ENCODE measurements around the gene KCNT1.
"Not testable (repeated sequence)": the region's sequence is repeated elsewhere in the genome, so short reads cannot be mapped to it uniquely, and the experiment has no call there.

KCNT1 gene

GRCh38 chr9:135664801-135665794 is 36.9 kb upstream of the KCNT1 start:
- no peak overlapping the region for H3K27ac ChIP-seq (ENCODE audit: low read depth, low read length)
- H3K9ac ChIP-seq (ENCODE audit: low read depth, low read length) = no peak overlapping the region
- H3K4me1 ChIP-seq (ENCODE audit: control insufficient read depth, insufficient read depth, low read length) = no peaks in the 10 kb centered on the region
- no peaks in the 10 kb centered on the region for H3K27me3 ChIP-seq (ENCODE audit: control insufficient read depth, insufficient read depth, low read length)
- H3K4me3 ChIP-seq (ENCODE audit: low read depth, low read length) = no peak overlapping the region
- no peaks in the 10 kb centered on the region; the same call in 1 of the 2 replicates for H3K9me3 ChIP-seq (ENCODE audit: control insufficient read depth, insufficient read depth, low read length)
- H3K36me3 ChIP-seq (ENCODE audit: control insufficient read depth, insufficient read depth, low read length) = no peaks in the 10 kb centered on the region

- H3K9ac ChIP-seq (ENCODE audit: low read depth, low read length) = no peak overlapping the region
- no peak overlapping the region for H3K4me3 ChIP-seq (ENCODE audit: low read depth, low read length)
- H3K36me3 ChIP-seq (ENCODE audit: control insufficient read depth, insufficient read depth, low read length) = no peaks in the 10 kb centered on the region
- no peaks in the 10 kb centered on the region; the same call in 1 of the 2 replicates for H3K9me3 ChIP-seq (ENCODE audit: control insufficient read depth, insufficient read depth, low read length)
- no peak overlapping the region for H3K27ac ChIP-seq (ENCODE audit: low read depth, low read length)
- no peaks in the 10 kb centered on the region for H3K27me3 ChIP-seq (ENCODE audit: control insufficient read depth, insufficient read depth, low read length)
- no peaks in the 10 kb centered on the region for H3K4me1 ChIP-seq (ENCODE audit: control insufficient read depth, insufficient read depth, low read length)
Observed at GRCh38 chr9:135665795-135666189, 36.2 kb upstream of the KCNT1 start.

- Histone ChIP-seq H3K9ac (ENCODE audit: low read depth, low read length) (no peak overlapping the region), H3K4me3 (ENCODE audit: low read depth, low read length) (no peak overlapping the region), H3K36me3 (ENCODE audit: control insufficient read depth, insufficient read depth, low read length) (no peaks in the 10 kb centered on the region), H3K27me3 (ENCODE audit: control insufficient read depth, insufficient read depth, low read length) (no peaks in the 10 kb centered on the region), H3K4me1 (ENCODE audit: control insufficient read depth, insufficient read depth, low read length) (no peaks in the 10 kb centered on the region), H3K9me3 (ENCODE audit: control insufficient read depth, insufficient read depth, low read length) (no peaks in the 10 kb centered on the region; the same call in 1 of the 2 replicates), H3K27ac (ENCODE audit: low read depth, low read length) (no peak overlapping the region)
Observed at GRCh38 chr9:135666534-135667462, 35.2 kb upstream of the KCNT1 start.

GRCh38 chr9:135667463-135668001 is 34.5 kb upstream of the KCNT1 start:
- Histone ChIP-seq H3K9ac (ENCODE audit: low read depth, low read length) (no peak overlapping the region), H3K27me3 (ENCODE audit: control insufficient read depth, insufficient read depth, low read length) (no peaks in the 10 kb centered on the region), H3K4me3 (ENCODE audit: low read depth, low read length) (no peak overlapping the region), H3K4me1 (ENCODE audit: control insufficient read depth, insufficient read depth, low read length) (no peaks in the 10 kb centered on the region), H3K27ac (ENCODE audit: low read depth, low read length) (no peak overlapping the region), H3K36me3 (ENCODE audit: control insufficient read depth, insufficient read depth, low read length) (no peaks in the 10 kb centered on the region), H3K9me3 (ENCODE audit: control insufficient read depth, insufficient read depth, low read length) (no peaks in the 10 kb centered on the region; the same call in 1 of the 2 replicates)

GRCh38 chr9:135669018-135669417 is 33.0 kb upstream of the KCNT1 start:
- not testable (repeated sequence) for H3K4me3 ChIP-seq (ENCODE audit: low read depth, low read length); H3K27me3 ChIP-seq (ENCODE audit: control insufficient read depth, insufficient read depth, low read length); H3K9ac ChIP-seq (ENCODE audit: low read depth, low read length)

GRCh38 chr9:135669616-135670285 is 32.2 kb upstream of the KCNT1 start:
- no peaks in the 10 kb centered on the region for H3K4me1 ChIP-seq (ENCODE audit: control insufficient read depth, insufficient read depth, low read length)
- no peaks in the 10 kb centered on the region for H3K36me3 ChIP-seq (ENCODE audit: control insufficient read depth, insufficient read depth, low read length)
- H3K27ac ChIP-seq (ENCODE audit: low read depth, low read length) = no peak overlapping the region
- H3K9me3 ChIP-seq (ENCODE audit: control insufficient read depth, insufficient read depth, low read length) = no peaks in the 10 kb centered on the region; the same call in 1 of the 2 replicates
- H3K9ac ChIP-seq (ENCODE audit: low read depth, low read length) = no peak overlapping the region
- no peaks in the 10 kb centered on the region for H3K27me3 ChIP-seq (ENCODE audit: control insufficient read depth, insufficient read depth, low read length)
- no peak overlapping the region for H3K4me3 ChIP-seq (ENCODE audit: low read depth, low read length)

More at GRCh38 chr9:135669018-135669417, 33.0 kb upstream of the KCNT1 start:
- H3K9me3 ChIP-seq (ENCODE audit: control insufficient read depth, insufficient read depth, low read length); H3K27ac ChIP-seq (ENCODE audit: low read depth, low read length); H3K4me1 ChIP-seq (ENCODE audit: control insufficient read depth, insufficient read depth, low read length); H3K36me3 ChIP-seq (ENCODE audit: control insufficient read depth, insufficient read depth, low read length): not testable (repeated sequence)

- H3K9me3 ChIP-seq (ENCODE audit: control insufficient read depth, insufficient read depth, low read length) = no peaks in the 10 kb centered on the region; the same call in 1 of the 2 replicates
- no peaks in the 10 kb centered on the region for H3K4me1 ChIP-seq (ENCODE audit: control insufficient read depth, insufficient read depth, low read length)
- H3K36me3 ChIP-seq (ENCODE audit: control insufficient read depth, insufficient read depth, low read length) = no peaks in the 10 kb centered on the region
- H3K27me3 ChIP-seq (ENCODE audit: control insufficient read depth, insufficient read depth, low read length) = no peaks in the 10 kb centered on the region
- no peak overlapping the region for H3K27ac ChIP-seq (ENCODE audit: low read depth, low read length)
- H3K9ac ChIP-seq (ENCODE audit: low read depth, low read length) = no peak overlapping the region
- no peak overlapping the region for H3K4me3 ChIP-seq (ENCODE audit: low read depth, low read length)
Observed at GRCh38 chr9:135670721-135671590, 31.0 kb upstream of the KCNT1 start.

- no peaks in the 10 kb centered on the region; the same call in 1 of the 2 replicates for H3K9me3 ChIP-seq (ENCODE audit: control insufficient read depth, insufficient read depth, low read length)
- no peaks in the 10 kb centered on the region for H3K4me1 ChIP-seq (ENCODE audit: control insufficient read depth, insufficient read depth, low read length)
- H3K27ac ChIP-seq (ENCODE audit: low read depth, low read length) = no peak overlapping the region
- H3K9ac ChIP-seq (ENCODE audit: low read depth, low read length) = no peak overlapping the region
- no peaks in the 10 kb centered on the region for H3K27me3 ChIP-seq (ENCODE audit: control insufficient read depth, insufficient read depth, low read length)
- no peaks in the 10 kb centered on the region for H3K36me3 ChIP-seq (ENCODE audit: control insufficient read depth, insufficient read depth, low read length)
- no peak overlapping the region for H3K4me3 ChIP-seq (ENCODE audit: low read depth, low read length)
Observed at GRCh38 chr9:135671591-135672041, 30.4 kb upstream of the KCNT1 start.

- not testable (repeated sequence) for H3K4me3 ChIP-seq (ENCODE audit: low read depth, low read length); H3K9ac ChIP-seq (ENCODE audit: low read depth, low read length); H3K27me3 ChIP-seq (ENCODE audit: control insufficient read depth, insufficient read depth, low read length); H3K27ac ChIP-seq (ENCODE audit: low read depth, low read length); H3K4me1 ChIP-seq (ENCODE audit: control insufficient read depth, insufficient read depth, low read length); H3K36me3 ChIP-seq (ENCODE audit: control insufficient read depth, insufficient read depth, low read length); H3K9me3 ChIP-seq (ENCODE audit: control insufficient read depth, insufficient read depth, low read length)
Observed at GRCh38 chr9:135672786-135673185, 29.2 kb upstream of the KCNT1 start.
